ENCODE data around the gene B3GALT2. TPM values are rescaled to one million over a fixed set of nuclear protein-coding genes. Genes with fewer than 3 reads are reported as not detected.
A peak's percentile ranks its signal among the peaks of the same experiment; 100 is the strongest.
"Not testable (repeated sequence)": the region's sequence is repeated elsewhere in the genome, so short reads cannot be mapped to it uniquely, and the experiment has no call there.

The B3GALT2 gene
- total RNA-seq, 2 experiments from 2014 or later, result 0.63 to 0.94 TPM

DNA sequence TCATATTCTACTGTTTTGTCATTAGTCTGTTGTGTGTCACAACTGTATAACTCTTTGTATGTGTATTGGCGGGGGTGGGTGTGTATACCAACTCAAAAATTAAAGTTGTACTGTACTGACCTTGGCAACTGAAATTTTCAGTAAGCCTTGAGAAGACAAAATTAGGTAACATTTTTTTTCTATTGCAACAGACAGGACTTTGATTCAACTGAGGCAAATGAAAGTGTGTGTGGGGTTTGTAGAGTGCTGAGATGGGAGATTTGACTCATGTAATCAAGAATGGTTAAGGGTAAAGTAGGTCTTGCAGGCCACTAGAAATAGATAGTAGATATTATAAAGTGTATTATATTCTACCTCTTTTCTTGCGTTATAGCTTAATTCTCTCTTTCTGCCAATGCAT lies 14.6 kb upstream of the B3GALT2 start:
- ChIA-PET POLR2A (no interaction called here), CTCF (no interaction called here)
- peaks cover 3% of the 10 kb centered on the region for H3K4me1 Mint-ChIP-seq (ENCODE audit: low read depth)
- H3K27me3 Mint-ChIP-seq (ENCODE audit: low read depth), result no peaks in the 10 kb centered on the region
- no peak for DNase-seq
- H3K4me3 Mint-ChIP-seq, result no peak overlapping the region
- peaks cover 43% of the 10 kb centered on the region for H3K36me3 Mint-ChIP-seq (ENCODE audit: low read depth)
- ATAC-seq, result no peak
- H3K9me3 Mint-ChIP-seq (ENCODE audit: insufficient read depth), result peaks cover 3% of the 10 kb centered on the region
- H3K27ac Mint-ChIP-seq, result no peak overlapping the region

DNA sequence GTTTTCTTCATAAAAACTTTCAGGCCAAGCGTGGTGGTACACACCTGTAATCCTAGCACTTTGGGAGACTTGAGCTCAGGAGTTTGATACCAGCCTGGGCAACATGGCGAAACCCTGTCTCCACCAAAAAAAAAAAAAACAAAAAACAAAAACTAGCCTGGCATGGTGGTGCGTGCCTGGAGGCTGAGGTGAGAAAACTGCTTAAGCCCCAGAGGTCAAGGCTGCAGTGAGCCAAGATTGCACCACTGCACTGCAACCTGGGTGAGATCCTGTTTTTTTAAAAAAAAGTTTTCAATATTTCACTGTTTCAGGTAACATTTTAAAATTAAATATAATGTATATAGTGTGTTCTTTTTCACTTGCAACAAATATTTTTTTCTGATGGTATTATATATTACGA lies 13.5 kb upstream of the B3GALT2 start:
- POLR2A ChIA-PET, result no interaction called here
- H3K27ac Mint-ChIP-seq, result no peak overlapping the region
- CTCF ChIA-PET, result no interaction called here
- no peaks in the 10 kb centered on the region for H3K27me3 Mint-ChIP-seq (ENCODE audit: low read depth)
- H3K9me3 Mint-ChIP-seq (ENCODE audit: insufficient read depth), result no peaks in the 10 kb centered on the region
- H3K36me3 Mint-ChIP-seq (ENCODE audit: low read depth), result peaks cover 36% of the 10 kb centered on the region
- peaks cover 2% of the 10 kb centered on the region for H3K4me1 Mint-ChIP-seq (ENCODE audit: low read depth)
- no peak overlapping the region for H3K4me3 Mint-ChIP-seq
- ATAC-seq (no peak), DNase-seq (no peak)

DNA sequence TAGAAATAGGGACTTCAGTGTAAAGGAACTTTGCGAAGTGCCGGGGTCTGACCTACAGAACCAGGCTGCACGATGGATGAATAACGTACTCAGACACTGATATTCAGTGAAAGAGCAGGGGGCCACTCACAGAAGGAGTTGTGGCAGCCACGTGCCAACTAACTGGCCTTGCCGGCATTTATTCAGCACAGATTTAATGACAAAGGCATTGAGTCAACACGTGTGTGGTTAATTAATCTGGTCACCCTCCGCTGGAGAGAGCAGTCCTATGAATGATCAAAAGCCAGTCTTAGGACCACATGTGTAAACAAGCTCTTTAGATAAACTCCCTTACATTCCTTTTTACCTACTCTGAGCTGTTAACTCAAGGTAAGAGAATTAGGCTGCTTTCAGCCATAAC lies 6.2 kb upstream of the B3GALT2 start:
- ATAC-seq (no peak), DNase-seq (no peak)
- ChIA-PET POLR2A (no interaction called here), CTCF (no interaction called here)
- Mint-ChIP-seq H3K4me1 (ENCODE audit: low read depth) (peaks cover 14% of the 10 kb centered on the region), H3K4me3 (no peak overlapping the region), H3K27me3 (ENCODE audit: low read depth) (no peaks in the 10 kb centered on the region), H3K9me3 (ENCODE audit: insufficient read depth) (peaks cover 9% of the 10 kb centered on the region), H3K27ac (no peak overlapping the region), H3K36me3 (ENCODE audit: low read depth) (peaks cover 44% of the 10 kb centered on the region)

DNA sequence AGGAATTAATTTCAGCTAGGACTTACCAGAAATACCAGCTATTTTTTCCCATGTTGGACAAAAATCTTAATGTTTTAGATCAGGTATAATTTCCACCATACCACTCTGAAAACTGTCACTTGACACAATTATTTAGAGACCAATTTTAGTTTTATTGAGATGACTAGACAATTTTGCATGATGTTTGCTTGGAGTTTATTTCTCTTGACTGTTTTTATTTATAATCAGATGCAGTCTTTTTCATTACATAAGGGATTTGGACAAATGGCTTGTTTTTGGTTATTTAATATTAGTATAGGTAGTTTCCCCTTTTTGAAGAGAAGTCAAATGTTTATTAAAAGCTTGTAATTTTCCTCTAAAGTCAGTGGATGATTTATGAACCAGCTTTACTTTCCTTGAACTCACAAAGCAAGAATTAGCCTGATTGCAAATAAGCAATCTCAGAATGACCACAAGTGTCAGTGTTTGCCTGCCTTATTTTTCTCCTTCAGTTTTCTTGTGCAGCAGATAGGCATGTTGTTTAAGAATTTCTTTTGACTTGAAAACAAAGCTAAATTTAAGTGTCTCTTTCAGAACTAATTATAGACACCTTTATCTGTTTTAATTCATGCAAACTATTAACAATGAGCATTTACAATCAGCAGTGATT lies 3.8 kb upstream of the B3GALT2 start:
- H3K4me1 Mint-ChIP-seq (ENCODE audit: low read depth), result peaks cover 23% of the 10 kb centered on the region
- H3K4me3 Mint-ChIP-seq, result no peak overlapping the region
- H3K9me3 Mint-ChIP-seq (ENCODE audit: insufficient read depth), result peaks cover 9% of the 10 kb centered on the region
- H3K27me3 Mint-ChIP-seq (ENCODE audit: low read depth), result no peaks in the 10 kb centered on the region
- no peak for DNase-seq
- no peak overlapping the region for H3K27ac Mint-ChIP-seq
- CTCF ChIA-PET, result interaction anchor here (0.9 kb wide), 1 partner anchor 47 kb away, joined by 4 read pairs; no protein-coding TSS in a partner anchor
- H3K36me3 Mint-ChIP-seq (ENCODE audit: low read depth), result peaks cover 40% of the 10 kb centered on the region
- no peak for ATAC-seq
- POLR2A ChIA-PET, result no interaction called here

DNA sequence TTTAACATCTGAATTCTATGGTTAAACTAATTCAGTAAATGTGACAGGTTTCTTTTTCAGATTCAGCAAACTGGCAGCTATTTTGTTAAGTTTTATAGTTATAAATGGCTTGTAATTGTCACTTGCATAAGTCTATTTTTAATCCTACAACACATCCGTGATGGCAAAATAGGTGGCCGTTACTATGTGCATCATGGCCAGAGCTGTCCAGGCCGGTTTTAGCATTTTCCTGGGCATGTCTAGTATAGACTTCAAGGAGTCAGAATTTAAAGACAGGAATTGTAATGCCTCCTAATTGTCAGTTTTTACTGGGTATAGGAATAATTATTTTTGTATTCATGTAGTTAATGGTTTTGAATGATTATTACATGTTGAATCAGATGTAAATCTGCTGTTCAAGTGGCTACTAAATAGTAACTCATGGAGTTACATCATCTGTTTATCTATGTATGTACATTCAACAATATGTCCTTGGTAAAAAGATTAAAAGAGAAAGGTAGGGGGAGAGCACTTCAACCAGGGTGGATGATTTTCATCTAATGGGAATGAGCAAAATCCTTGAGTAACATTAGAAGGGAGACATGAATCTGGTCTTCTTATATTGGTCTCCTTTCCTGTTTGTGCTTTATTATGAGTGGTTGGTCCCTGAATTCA lies 3.2 kb upstream of the B3GALT2 start:
- peaks cover 23% of the 10 kb centered on the region for H3K4me1 Mint-ChIP-seq (ENCODE audit: low read depth)
- ATAC-seq (no peak), DNase-seq (no peak)
- ChIA-PET CTCF (interaction anchor here (0.9 to 1.2 kb wide), 2 partner anchors 46 kb away, joined by 4 read pairs; no protein-coding TSS in a partner anchor), POLR2A (no interaction called here)
- no peak overlapping the region for H3K27ac Mint-ChIP-seq
- peaks cover 9% of the 10 kb centered on the region for H3K9me3 Mint-ChIP-seq (ENCODE audit: insufficient read depth)
- H3K27me3 Mint-ChIP-seq (ENCODE audit: low read depth), result no peaks in the 10 kb centered on the region
- no peak overlapping the region for H3K4me3 Mint-ChIP-seq
- H3K36me3 Mint-ChIP-seq (ENCODE audit: low read depth), result peaks cover 37% of the 10 kb centered on the region

DNA sequence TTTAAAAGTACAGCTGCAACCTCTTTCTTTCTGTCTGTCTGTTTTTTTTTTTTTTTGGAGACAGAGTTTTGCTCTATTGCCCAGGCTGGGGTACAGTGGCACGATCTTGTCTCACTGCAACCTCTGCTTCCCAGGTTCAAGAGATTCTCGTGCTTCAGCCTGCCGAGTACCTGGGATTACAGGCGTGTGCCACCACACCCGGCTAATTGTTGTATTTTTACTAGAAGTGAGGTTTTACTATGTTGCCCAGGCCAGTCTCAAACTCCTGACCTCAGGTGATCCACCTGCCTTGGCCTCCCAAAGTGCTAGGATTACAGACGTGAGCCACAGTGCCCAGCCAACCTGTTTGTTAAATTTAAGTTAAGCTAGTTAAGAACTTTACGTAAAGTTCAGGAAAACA lies 2.5 kb upstream of the B3GALT2 start:
- H3K27me3 Mint-ChIP-seq (ENCODE audit: low read depth); H3K4me3 Mint-ChIP-seq; H3K9me3 Mint-ChIP-seq (ENCODE audit: insufficient read depth); H3K27ac Mint-ChIP-seq; POLR2A ChIA-PET; ATAC-seq; DNase-seq: not testable (repeated sequence)
- CTCF ChIA-PET, result interaction anchor here (1.2 kb wide), 1 partner anchor 45 kb away, joined by 4 read pairs; no protein-coding TSS in a partner anchor
- Mint-ChIP-seq H3K4me1 (ENCODE audit: low read depth) (peaks cover 27% of the 10 kb centered on the region), H3K36me3 (ENCODE audit: low read depth) (peaks cover 32% of the 10 kb centered on the region)

DNA sequence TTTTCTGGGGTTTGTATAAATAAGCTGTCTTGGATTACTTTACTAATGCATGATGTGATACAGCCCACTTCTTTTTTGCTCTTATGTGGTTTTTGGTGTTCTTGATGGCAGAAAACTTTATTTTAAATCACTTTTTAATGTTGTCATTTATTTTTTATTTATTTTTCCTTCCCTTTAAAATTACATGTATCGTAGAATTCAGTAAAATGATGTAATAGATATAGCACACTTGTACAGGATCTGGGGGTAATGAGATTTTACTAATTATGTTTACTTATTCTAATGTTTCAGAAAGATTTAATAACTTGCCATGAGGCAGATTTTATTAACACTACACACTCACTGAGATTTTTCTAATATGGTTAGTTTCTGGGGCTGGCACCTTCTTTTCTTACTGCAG lies 701 bp upstream of the B3GALT2 start:
- Mint-ChIP-seq H3K27ac (no peak overlapping the region), H3K36me3 (ENCODE audit: low read depth) (peaks cover 18% of the 10 kb centered on the region), H3K4me1 (ENCODE audit: low read depth) (peaks cover 28% of the 10 kb centered on the region), H3K9me3 (ENCODE audit: insufficient read depth) (peaks cover under 1% of the 10 kb centered on the region), H3K27me3 (ENCODE audit: low read depth) (no peaks in the 10 kb centered on the region), H3K4me3 (no peak overlapping the region)
- ChIA-PET POLR2A (interaction anchor here (0.6 kb wide), 1 partner anchor 266 kb away, joined by 3 read pairs; no protein-coding TSS in a partner anchor), CTCF (interaction anchor here (0.7 to 1.8 kb wide), 3 partner anchors 44 to 152 kb away, joined by 3 to 4 read pairs (median 4); no protein-coding TSS in a partner anchor)
- no peak for DNase-seq
- no peak for ATAC-seq

DNA sequence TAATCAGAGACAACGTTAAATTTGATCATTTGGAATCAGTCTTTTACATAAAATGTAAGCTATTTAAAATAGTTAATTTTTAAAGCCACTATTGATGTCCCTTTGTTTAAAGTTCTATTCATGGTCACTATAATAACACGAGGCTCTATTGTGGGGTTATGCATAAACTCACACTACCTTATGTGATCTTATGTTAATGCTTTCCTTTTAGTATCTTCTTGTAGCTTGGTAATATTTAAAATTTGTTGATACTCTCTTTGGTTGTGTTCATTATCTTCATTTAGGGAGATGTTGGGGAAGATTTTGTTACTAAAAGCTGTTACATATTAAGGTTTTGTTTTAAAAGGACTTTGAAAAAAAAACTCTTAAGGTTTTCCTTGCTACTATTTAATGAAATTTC lies 1.2 kb downstream of the B3GALT2 start:
- H3K27ac Mint-ChIP-seq, result no peak overlapping the region
- CTCF ChIA-PET, result interaction anchor here (1.3 to 1.9 kb wide), 4 partner anchors 154 to 1110 kb away, joined by 3 to 5 read pairs (median 4); no protein-coding TSS in a partner anchor
- ATAC-seq, result no peak

DNA sequence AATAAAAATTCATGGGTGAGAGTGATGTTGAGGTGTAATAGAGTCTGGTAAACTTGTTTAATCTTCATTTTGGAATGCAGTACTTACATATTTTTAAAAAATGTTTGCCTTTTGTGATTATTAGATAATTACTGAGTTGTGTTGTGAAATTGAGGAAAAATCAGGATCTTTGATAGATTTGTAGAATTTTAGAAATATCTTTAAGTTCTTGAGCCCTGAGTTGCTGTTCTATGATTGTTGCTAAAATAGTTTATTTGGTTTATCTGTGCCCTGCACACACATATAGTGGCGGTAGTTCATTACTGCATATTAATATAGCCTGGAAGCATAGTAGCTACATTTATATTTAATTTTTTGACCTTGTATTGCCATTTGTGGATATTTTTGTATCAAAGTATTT lies 1.6 kb downstream of the B3GALT2 start:
- CTCF ChIA-PET, result interaction anchor here (1.3 to 1.9 kb wide), 3 partner anchors 355 to 1110 kb away, joined by 3 to 5 read pairs (median 4); no protein-coding TSS in a partner anchor
- no peak for ATAC-seq
- H3K27ac Mint-ChIP-seq, result no peak overlapping the region

More for the DNA sequence above, 1.2 kb downstream of the B3GALT2 start:
- POLR2A ChIA-PET, result interaction anchor here (1.4 kb wide), 1 partner anchor 63 kb away, joined by 3 read pairs; the partner anchor contains the start of gene CDC73
- Mint-ChIP-seq H3K27me3 (ENCODE audit: low read depth) (no peaks in the 10 kb centered on the region), H3K36me3 (ENCODE audit: low read depth) (peaks cover 6% of the 10 kb centered on the region), H3K9me3 (ENCODE audit: insufficient read depth) (no peaks in the 10 kb centered on the region), H3K4me1 (ENCODE audit: low read depth) (peaks cover 22% of the 10 kb centered on the region), H3K4me3 (peak overlapping the region; percentile 17)
- no peak for DNase-seq

DNA sequence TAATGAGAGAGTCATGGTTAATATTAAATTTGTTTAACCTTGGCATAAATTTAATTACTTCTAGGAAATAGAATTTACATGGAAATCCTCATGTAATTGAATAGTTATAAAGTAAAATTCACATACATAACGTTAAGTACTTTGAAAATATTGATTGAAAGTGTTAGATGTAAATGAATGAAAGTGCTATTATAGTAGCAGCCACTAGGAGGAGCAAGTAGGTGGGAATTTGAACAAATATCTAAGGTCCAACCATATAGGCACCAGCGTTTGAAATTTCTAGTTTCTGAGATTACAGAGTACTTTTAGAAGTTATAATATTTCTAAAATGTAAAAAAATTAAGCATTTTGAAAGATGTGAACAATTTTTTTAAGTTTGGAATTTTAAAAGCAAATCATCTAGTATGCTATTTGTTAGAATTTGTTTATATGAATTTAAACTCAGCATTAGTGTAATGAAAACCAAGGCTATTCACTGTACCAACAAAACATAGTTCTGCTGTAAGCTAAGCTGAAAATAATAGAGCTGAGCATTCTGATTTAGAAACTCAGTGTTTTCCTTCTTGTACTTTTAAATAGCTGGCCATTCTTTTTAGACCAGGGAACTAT lies 3.3 kb downstream of the B3GALT2 start:
- H3K4me1 Mint-ChIP-seq (ENCODE audit: low read depth), result peaks cover 15% of the 10 kb centered on the region
- POLR2A ChIA-PET, result no interaction called here

More for the DNA sequence above, 1.6 kb downstream of the B3GALT2 start:
- Mint-ChIP-seq H3K4me3 (peak overlapping the region; percentile 36), H3K27me3 (ENCODE audit: low read depth) (no peaks in the 10 kb centered on the region), H3K36me3 (ENCODE audit: low read depth) (peaks cover 2% of the 10 kb centered on the region), H3K9me3 (ENCODE audit: insufficient read depth) (no peaks in the 10 kb centered on the region), H3K4me1 (ENCODE audit: low read depth) (peaks cover 18% of the 10 kb centered on the region)
- DNase-seq, result no peak
- POLR2A ChIA-PET, result interaction anchor here (1.4 kb wide), 1 partner anchor 63 kb away, joined by 3 read pairs; the partner anchor contains the start of gene CDC73

DNA sequence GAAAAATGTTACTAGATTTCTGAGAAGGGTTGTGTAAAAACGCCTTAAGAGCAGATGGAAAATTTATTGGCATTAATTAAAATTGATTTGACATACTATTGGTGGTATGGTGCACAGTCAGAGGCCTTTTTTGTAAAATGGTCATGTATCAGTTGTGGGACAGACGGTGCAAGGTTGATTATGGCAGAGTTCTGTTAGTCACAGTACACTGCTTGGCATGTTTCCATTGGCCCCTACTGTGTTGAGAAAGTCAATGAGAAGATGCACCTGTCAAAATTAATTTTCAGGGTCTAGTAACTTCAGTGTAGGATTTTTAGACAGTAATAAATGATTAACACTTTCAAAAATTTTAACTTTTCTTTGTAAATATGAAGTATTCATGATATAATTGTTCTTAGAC lies 4.4 kb downstream of the B3GALT2 start:
- Mint-ChIP-seq H3K27me3 (ENCODE audit: low read depth) (no peaks in the 10 kb centered on the region), H3K4me1 (ENCODE audit: low read depth) (peaks cover 15% of the 10 kb centered on the region), H3K27ac (no peak overlapping the region), H3K36me3 (ENCODE audit: low read depth) (peaks cover 2% of the 10 kb centered on the region), H3K4me3 (no peak overlapping the region), H3K9me3 (ENCODE audit: insufficient read depth) (no peaks in the 10 kb centered on the region)
- CTCF ChIA-PET, result no interaction called here
- POLR2A ChIA-PET, result no interaction called here
- no peak for ATAC-seq
- no peak for DNase-seq

More for the DNA sequence above, 3.3 kb downstream of the B3GALT2 start:
- Mint-ChIP-seq H3K36me3 (ENCODE audit: low read depth) (no peaks in the 10 kb centered on the region), H3K27ac (no peak overlapping the region), H3K27me3 (ENCODE audit: low read depth) (no peaks in the 10 kb centered on the region), H3K9me3 (ENCODE audit: insufficient read depth) (no peaks in the 10 kb centered on the region), H3K4me3 (no peak overlapping the region)
- ATAC-seq (no peak), DNase-seq (peak; percentile 47)
- CTCF ChIA-PET, result interaction anchor here (0.7 to 1.2 kb wide), 2 partner anchors 27 to 29 kb away, joined by 3 read pairs; no protein-coding TSS in a partner anchor

DNA sequence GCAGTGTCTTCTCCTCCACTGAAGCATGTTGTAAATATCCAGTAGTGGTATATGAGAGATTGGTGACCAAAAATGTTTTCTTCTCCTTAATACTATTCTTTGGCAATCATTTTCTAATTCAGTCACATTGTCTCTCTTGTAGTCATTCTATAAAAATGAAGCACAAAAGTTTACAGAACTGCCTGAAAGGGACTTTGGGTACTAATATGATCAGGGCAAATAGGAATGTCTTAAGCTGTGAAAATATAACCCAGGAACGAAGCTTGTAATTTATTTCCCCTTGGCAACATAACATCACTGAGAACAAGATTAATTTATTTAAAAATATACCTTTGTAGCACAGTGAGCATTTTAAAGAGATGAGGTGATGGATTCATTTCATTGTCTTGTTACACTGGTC lies 4.9 kb downstream of the B3GALT2 start:
- Mint-ChIP-seq H3K36me3 (ENCODE audit: low read depth) (peaks cover 4% of the 10 kb centered on the region), H3K27me3 (ENCODE audit: low read depth) (no peaks in the 10 kb centered on the region), H3K4me1 (ENCODE audit: low read depth) (peaks cover 12% of the 10 kb centered on the region), H3K4me3 (no peak overlapping the region), H3K27ac (no peak overlapping the region), H3K9me3 (ENCODE audit: insufficient read depth) (no peaks in the 10 kb centered on the region)
- ChIA-PET POLR2A (no interaction called here), CTCF (interaction anchor here (1.1 kb wide), 1 partner anchor 23 kb away, joined by 4 read pairs; no protein-coding TSS in a partner anchor)
- no peak for DNase-seq
- no peak for ATAC-seq
